Measurements from ENCODE around the gene PRRX2. TPM values are rescaled to one million over a fixed set of nuclear protein-coding genes. Genes with fewer than 3 reads are reported as not detected.

The PRRX2 gene
- polyA plus RNA-seq, 1 experiment: 8.3 TPM

DNA sequence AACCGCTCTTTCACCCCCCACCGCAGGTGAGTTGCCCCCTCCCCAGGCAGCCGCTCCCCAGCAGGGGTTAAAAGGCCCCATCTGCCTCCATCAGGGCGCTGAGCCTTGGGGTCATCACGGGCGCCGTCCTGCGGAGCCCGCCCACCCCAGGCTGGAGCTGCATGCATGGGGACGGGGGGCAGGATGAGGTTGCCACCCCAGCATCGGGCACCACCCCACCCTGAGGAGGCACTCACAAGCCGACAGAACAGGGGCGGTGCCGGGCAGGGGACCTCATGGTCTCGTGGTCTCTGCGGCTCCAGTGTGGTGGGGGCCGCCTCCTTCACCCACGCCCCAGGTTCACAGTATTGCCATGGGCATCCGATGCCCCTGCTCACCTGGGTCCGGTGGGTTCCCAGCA, 70.9 kb downstream of the PRRX2 start:
- ChIA-PET CTCF (interaction anchor here (3.4 to 5.3 kb wide), 2 partner anchors 9 to 47 kb away, joined by 80 to 85 read pairs; no protein-coding TSS in a partner anchor), POLR2A (no interaction called here)

DNA sequence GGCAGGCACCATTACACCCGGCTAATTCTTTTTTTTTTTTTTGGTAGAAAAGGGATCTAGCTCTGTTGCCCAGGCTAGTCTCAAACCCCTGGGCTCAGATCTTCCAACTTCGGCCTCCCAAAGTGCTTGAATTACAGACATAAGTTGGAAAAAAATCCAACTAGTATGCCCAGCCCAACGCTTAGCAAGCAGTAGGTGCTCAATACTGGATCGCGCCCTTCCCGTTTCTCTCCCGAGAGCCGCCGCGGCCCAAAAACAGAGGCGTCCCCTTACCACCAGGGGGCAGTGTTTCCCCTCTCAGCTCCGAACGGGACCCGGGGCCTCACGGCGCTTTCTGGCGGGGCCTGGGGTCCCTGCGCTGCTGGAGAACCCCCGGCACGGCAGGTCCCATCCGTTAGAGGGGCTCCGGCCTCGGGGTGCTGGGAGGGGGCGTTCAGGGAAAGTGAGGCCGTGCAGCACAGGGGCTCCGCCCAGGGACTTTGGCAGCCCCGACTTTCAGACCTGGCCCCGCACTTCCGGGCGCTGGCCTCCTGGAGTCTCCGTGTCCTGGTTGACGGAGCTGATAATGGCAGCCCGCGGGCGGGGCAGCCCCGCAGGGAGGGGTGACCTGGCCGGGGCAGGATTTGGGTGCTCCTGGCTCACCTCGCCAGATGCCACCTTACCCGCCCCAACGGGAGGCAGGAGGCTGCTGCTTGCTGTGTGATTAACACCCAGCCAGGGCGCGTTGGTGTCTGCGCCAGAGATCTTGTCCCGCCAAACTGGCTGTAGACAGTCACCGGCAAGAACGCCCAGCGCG, 72.2 kb downstream of the PRRX2 start:
- POLR2A ChIA-PET: interaction anchor here (0.6 to 1.5 kb wide), 6 partner anchors 11 to 255 kb away, joined by 3 to 14 read pairs (median 5); no protein-coding TSS in a partner anchor
- DNase-seq (ENCODE audit: low read depth, low spot score): no peak
- Histone ChIP-seq H3K27me3 (ENCODE audit: control insufficient read depth, insufficient read depth, low read length) (no peaks in the 10 kb centered on the region), H3K27ac (ENCODE audit: low read depth, low read length) (no peak overlapping the region), H3K9me3 (ENCODE audit: control insufficient read depth, insufficient read depth, low read length) (no peaks in the 10 kb centered on the region), H3K4me3 (ENCODE audit: low read depth, low read length) (peak overlapping the region; percentile 57)
- TF ChIP-seq, protein P1, sequence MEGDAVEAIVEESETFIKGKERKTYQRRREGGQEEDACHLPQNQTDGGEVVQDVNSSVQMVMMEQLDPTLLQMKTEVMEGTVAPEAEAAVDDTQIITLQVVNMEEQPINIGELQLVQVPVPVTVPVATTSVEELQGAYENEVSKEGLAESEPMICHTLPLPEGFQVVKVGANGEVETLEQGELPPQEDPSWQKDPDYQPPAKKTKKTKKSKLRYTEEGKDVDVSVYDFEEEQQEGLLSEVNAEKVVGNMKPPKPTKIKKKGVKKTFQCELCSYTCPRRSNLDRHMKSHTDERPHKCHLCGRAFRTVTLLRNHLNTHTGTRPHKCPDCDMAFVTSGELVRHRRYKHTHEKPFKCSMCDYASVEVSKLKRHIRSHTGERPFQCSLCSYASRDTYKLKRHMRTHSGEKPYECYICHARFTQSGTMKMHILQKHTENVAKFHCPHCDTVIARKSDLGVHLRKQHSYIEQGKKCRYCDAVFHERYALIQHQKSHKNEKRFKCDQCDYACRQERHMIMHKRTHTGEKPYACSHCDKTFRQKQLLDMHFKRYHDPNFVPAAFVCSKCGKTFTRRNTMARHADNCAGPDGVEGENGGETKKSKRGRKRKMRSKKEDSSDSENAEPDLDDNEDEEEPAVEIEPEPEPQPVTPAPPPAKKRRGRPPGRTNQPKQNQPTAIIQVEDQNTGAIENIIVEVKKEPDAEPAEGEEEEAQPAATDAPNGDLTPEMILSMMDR (IDR thresholded peaks at IDR 0.05; ENCODE audit: low read depth, low read length): peak; percentile 92
- CTCF ChIA-PET: interaction anchor here (0.5 to 5.3 kb wide), 30 partner anchors 9 to 1104 kb away, joined by 3 to 85 read pairs (median 6); partner anchors contain the start of genes PTGES and TOR1B

More for the DNA sequence above, 70.9 kb downstream of the PRRX2 start:
- Histone ChIP-seq H3K27ac (ENCODE audit: low read depth, low read length) (no peak overlapping the region), H3K4me3 (ENCODE audit: low read depth, low read length) (no peak overlapping the region), H3K27me3 (ENCODE audit: control insufficient read depth, insufficient read depth, low read length) (no peaks in the 10 kb centered on the region), H3K9me3 (ENCODE audit: control insufficient read depth, insufficient read depth, low read length) (no peaks in the 10 kb centered on the region)
- no peak for DNase-seq (ENCODE audit: low read depth, low spot score)
- TF ChIP-seq, protein P1 (IDR thresholded peaks at IDR 0.05; ENCODE audit: low read depth, low read length): no peak

DNA sequence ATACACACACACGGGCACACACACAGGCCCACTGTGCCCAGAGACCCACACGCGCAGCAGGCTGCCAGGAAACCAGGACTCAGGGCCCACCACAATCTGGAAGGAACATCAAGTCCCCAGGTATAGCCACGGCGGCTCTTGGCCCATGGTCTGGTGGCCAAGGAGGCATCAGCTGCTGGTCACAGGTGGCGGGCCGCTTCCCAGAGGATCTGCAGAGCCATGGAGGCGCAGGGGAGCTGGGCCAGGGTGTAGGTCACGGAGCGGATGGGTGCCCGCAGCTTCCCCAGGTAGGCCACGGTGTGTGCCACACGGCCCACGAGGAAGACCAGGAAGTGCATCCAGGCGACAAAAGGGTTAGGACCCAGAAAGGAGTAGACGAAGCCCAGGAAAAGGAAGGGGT, 74.0 kb downstream of the PRRX2 start:
- Histone ChIP-seq H3K4me3 (ENCODE audit: low read depth, low read length) (no peak overlapping the region), H3K27me3 (ENCODE audit: control insufficient read depth, insufficient read depth, low read length) (no peaks in the 10 kb centered on the region), H3K9me3 (ENCODE audit: control insufficient read depth, insufficient read depth, low read length) (no peaks in the 10 kb centered on the region), H3K27ac (ENCODE audit: low read depth, low read length) (no peak overlapping the region)
- ChIA-PET POLR2A (interaction anchor here (0.6 kb wide), 1 partner anchor 9 kb away, joined by 3 read pairs; no protein-coding TSS in a partner anchor), CTCF (interaction anchor here (1.4 to 5.3 kb wide), 5 partner anchors 11 to 115 kb away, joined by 5 to 80 read pairs (median 9); partner anchors contain the start of gene PTGES)
- TF ChIP-seq, protein P1 (IDR thresholded peaks at IDR 0.05; ENCODE audit: low read depth, low read length): no peak
- no peak for DNase-seq (ENCODE audit: low read depth, low spot score)

GRCh38 chr9:129740174-129740573, 74.7 kb downstream of the PRRX2 start:
- CTCF ChIA-PET: interaction anchor here (0.6 to 5.3 kb wide), 5 partner anchors 11 to 413 kb away, joined by 4 to 80 read pairs (median 8); partner anchors contain the start of gene PTGES
- POLR2A ChIA-PET: no interaction called here
- Histone ChIP-seq H3K27me3 (ENCODE audit: control insufficient read depth, insufficient read depth, low read length) (no peaks in the 10 kb centered on the region), H3K9me3 (ENCODE audit: control insufficient read depth, insufficient read depth, low read length) (no peaks in the 10 kb centered on the region), H3K27ac (ENCODE audit: low read depth, low read length) (no peak overlapping the region), H3K4me3 (ENCODE audit: low read depth, low read length) (no peak overlapping the region)
- no peak for DNase-seq (ENCODE audit: low read depth, low spot score)
- TF ChIP-seq, protein P1 (IDR thresholded peaks at IDR 0.05; ENCODE audit: low read depth, low read length): no peak
